Embryonic facial prominence (tissue), 1 donor: ENCODE measurements around the gene AP3B1.
"Not testable (repeated sequence)": the region's sequence is repeated elsewhere in the genome, so short reads cannot be mapped to it uniquely, and the experiment has no call there.

Experiments
- DNase-seq: peaks from one replicate; pipeline ENCODE4 v3.0.0-alpha.2; 2016; ENCODE audit errors: extremely low spot score

The AP3B1 gene

DNA sequence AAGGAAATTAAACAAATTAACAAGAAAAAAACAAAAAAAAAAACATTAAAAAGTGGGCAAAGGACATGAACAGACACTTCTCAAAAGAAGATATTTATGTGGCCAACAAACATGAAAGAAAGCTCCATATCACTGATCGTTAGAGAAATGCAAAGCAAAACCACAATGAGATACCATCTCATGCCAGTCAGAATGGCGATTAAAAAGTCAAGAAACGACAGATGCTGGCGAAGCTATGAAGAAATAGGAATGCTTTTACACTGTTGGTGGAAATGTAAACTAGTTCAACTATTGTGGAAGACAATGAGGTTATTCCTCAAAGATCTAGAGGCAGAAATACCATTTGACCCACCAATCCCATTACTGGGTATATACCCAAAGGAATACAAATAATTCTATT lies 223.8 kb downstream of the AP3B1 start:
- DNase-seq: not testable (repeated sequence)

DNA sequence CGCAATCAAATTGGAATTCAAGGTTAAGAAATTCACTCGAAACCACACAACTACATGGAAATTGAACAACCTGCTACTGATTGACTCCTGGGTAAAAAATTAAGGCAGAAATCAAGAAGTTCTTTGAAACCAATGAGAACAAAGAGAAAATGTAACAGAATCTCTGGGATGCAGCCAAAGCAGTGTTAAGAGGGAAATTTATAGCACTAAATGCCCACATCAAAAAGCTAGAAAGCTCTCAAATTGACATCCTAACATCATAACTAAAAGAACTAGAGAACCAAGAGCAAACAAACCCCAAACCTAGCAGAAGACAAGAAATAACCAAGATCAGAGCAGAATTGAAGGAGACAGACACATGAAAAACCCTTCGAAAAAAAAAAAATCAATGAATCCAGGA lies 226.9 kb downstream of the AP3B1 start:
- DNase-seq: not testable (repeated sequence)

GRCh38 chr5:78066722-78067121 lies 227.8 kb downstream of the AP3B1 start:
- not testable (repeated sequence) for DNase-seq

DNA sequence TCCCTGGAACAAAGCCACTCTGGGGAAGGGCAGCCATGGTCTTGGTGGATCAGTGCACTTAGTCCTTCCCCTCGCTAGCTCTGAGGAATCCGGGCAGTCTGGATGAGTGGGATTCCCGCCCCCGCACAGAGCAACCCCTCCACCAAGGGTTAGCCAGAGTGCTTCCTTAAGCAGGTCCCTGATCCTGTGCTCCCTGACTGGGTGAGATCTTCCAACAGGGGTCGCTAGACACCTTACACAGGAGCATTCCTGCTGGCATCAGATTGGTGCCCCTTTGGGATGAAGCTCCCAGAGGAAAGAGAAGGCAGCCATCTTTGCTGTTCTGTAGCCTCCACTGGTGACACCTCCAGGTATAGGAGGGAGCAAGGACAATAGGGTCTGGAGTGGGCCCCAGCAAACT lies 228.8 kb downstream of the AP3B1 start:
- no peak for DNase-seq

GRCh38 chr5:78064941-78065472 lies 229.5 kb downstream of the AP3B1 start:
- no peak for DNase-seq

DNA sequence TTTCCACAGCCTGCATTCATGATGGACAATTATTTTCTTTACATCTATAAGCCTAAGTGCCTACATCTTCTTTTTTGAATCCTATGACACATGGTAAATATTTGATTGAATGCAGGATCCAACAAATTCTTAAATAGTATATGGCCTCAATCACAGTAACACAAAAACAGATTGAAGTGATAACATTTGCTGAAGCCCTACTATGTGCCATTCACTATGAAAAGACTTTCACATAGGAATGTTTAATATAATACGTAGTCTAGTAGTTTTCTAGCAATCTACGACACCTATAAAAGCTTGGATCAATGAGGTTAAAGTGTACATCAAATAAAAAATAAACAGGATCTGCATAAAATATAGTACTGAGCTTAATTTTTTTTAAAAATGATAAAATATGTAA lies 231.0 kb downstream of the AP3B1 start:
- DNase-seq: no peak

DNA sequence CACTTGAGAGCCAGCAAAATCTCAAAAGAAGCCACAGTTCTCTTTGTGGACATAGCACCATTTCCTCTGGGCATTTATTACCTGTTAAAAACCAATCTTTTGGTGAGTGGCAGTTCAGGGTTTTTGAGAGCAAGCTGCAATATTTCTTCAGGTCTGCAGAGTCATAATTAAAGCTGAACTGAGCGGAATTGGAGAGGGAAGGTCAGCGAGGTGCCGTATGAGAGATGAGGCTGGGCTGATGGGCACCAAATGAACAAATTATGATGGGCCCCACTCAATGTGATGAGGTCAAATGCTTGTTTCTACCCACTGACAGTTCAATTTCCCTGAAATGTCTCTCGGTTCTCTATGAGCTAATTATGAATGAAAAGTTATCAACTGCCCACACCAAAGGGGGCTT lies 231.9 kb downstream of the AP3B1 start:
- DNase-seq: no peak

DNA sequence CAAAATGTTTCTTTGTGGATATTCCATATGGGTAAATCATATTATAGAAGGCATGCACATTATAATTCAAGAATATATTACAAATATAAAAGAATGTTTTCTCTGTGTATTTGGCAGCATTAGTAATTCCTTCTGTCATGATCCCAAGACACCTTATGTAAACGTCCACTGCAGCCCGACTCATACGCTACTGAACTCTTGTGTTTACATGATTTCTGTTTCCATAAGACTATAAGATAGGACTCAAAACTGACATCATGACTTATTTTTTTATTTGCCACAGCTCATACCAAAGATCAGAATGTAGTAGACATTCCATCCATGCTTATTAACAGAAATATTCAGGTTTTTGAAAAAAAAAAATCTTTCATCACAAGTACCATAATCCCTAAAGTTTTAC lies 234.1 kb downstream of the AP3B1 start:
- no peak for DNase-seq

DNA sequence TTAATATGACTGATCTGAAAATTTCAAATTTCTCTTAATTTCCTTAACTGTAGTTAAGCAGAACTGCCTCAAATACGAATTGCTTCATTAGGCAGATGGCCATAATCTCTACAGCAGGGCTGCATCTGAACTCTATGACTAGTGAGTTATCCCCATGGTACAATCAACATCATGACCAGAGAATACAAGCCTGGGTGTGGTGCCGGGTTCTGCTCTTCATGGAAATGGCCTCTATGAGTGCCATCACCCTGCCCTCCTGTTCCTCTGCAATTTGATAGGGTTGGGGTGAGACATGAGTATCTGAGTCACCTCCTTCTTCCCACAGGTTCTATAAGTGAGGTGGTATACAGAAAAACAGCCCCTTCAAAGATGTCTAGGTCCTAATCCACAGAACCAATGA lies 235.9 kb downstream of the AP3B1 start:
- no peak for DNase-seq

DNA sequence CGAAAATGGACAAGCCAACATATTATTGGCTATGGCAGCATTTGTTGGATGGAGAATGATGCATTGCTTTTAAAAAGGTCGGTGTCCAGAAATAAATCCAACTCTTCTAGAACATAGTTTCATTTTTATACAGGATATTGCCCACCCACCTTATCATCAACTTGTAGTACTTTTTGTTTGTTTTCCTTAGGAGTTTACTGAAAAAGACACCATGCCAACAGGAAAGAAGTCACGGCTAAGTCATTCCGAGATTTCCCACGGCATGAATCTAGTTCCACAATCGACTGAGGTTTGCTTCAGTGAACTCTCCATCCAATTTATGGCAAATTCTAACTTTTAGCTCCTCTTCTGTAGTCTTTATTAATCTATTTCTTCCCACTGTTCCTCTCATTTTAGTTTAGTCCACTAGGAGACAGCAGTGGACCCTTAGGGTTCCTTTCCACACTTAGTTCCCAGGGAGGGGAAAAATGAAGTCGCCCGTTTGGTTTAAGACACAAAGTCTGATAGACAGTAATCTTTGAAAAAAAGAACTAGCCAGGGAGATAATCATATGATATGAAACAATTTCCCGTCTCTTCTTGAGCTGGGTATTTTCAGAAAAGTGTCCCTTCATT lies 237.5 kb downstream of the AP3B1 start:
- no peak for DNase-seq

DNA sequence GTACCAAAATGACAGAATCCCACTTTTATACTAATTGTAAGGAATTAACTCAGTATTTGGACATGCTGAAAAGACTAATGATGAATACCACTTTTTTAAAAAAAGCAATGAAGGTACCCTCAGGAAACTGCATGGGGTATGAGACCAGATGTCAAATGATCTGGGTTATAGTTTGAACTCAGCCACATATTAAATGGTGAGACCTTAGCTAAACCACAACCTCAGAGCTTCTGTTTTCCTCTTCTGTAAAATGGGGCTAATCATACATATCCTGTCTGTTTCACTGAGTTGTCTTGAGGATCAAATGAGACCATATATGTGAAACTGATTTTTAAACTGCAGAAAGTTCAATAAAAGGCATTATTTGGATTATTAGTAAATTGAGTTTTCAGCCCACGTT lies 238.4 kb downstream of the AP3B1 start:
- DNase-seq: no peak

DNA sequence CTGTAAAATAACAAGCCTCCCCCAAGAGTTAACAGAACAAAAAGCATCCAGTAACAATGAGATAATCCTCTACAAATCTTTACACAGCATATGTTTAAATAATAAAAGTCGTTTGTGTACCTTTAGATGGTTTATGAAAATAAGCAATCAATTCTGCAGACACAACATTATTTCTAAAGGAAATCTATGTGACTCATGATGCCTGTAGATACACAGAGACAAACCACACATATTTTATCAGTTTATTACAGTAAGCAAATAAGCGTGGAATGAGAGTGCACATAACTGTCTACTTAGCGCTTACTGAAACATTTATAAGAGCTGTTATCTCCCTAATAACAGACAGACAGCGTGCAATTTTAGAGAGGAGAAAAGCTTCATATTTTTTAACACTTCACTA lies 243.6 kb downstream of the AP3B1 start:
- no peak for DNase-seq

DNA sequence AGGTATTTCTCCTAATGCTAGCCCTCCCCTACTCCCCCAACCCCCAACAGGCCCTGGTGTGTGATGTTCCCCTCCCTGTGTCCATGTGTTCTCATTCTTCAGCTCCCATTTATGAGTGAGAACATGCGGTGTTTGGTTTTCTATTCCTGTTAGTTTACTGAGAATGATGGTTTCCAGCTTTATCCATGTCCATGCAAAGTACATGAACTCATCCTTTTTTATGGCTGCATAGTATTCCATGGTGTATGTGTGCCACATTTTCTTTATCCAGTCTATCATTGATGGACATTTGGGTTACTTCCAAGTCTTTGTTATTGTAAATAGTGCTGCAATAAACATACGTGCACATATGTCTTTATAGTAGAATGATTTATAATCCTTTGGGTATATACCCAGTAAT lies 247.7 kb downstream of the AP3B1 start:
- DNase-seq: not testable (repeated sequence)

DNA sequence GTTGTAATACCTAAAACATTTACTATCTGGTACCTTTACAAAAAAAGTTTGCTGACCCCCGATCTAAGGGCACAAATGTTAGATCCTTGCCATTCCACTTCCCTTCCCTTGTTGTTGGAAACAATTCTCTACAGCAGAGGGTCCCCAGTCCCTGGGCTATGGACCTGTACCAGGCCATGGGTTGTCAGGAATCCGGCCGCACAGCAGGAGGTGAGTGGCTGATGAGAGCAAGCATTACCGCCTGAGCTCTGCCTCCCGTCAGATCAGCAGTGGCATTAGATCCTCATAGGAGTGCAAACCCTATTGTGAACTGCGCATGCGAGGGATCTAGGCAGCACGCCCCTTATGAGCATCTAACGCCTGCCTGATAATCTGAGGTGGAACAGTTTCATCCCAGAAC lies 248.5 kb downstream of the AP3B1 start:
- no peak for DNase-seq

- no peak for DNase-seq
Measured at GRCh38 chr5:78041805-78042204, 252.7 kb downstream of the AP3B1 start.

GRCh38 chr5:78025540-78025939 lies 269.0 kb downstream of the AP3B1 start:
- no peak for DNase-seq

DNA sequence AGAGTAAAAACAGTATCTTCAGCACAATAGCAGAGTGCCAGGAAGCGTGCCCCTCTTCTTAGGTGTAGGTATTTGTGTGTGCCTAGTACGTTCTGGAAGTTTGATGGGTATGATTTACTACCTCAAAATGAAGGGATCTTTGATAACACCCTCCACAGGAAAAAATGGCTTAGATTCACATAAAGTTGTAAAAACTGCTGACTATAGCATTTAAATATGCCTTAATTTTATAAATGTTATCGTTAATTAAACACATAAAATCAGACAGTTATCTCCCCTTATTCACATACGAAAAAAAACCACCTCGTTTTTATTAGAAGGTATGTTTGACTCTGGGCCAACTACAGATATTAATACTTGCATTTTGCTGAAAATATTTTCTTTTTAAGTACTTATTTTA lies 274.8 kb downstream of the AP3B1 start:
- DNase-seq: no peak

GRCh38 chr5:78016863-78017529 lies 277.5 kb downstream of the AP3B1 start:
- DNase-seq: no peak

GRCh38 chr5:78009937-78010527 lies 284.5 kb downstream of the AP3B1 start:
- DNase-seq: no peak

GRCh38 chr5:78008356-78008967 lies 286.0 kb downstream of the AP3B1 start:
- no peak for DNase-seq

DNA sequence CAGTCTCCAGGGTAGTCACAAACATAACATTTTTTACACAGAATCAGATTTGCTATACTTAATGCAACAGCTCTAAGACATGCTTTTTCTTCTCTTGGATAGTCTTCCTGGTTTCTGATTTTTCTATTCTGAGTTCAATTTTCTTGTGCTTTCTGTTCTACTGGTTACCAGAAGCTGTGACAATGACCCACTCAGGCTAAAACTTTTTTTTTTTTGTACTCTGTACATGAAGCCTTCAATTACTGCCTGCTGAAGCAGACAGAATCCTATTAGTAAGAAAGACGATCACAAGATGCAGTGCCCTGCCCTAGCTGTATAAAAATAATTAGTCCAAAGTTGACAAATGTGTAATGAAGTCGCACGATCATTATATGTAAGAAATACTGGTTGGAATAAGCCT lies 287.3 kb downstream of the AP3B1 start:
- DNase-seq: no peak

- DNase-seq: no peak
Measured at GRCh38 chr5:78006449-78006848, 288.0 kb downstream of the AP3B1 start.
